Left lung (tissue), 10 donors: ENCODE data around the gene RBM27. TPM values are rescaled to one million over a fixed set of nuclear protein-coding genes. Genes with fewer than 3 reads are reported as not detected.
"Not testable (repeated sequence)": the region's sequence is repeated elsewhere in the genome, so short reads cannot be mapped to it uniquely, and the experiment has no call there.

ENCODE experiments used
- ATAC-seq: fragments of 200-7000 bp; cut with Tn5 transposase; one replicate; pipeline ENCODE4 v1.9.1; 2020; ENCODE audit warnings: moderate library complexity
- DNase-seq, 4 donors: peaks; one replicate each; pipeline ENCODE4 v3.0.0-alpha.2; 2013 to 2020
- H3K27ac ChIP-seq, 2 donors: fragments of 200-600 bp; sonication (generic) in 1 of 2; one replicate each; pipeline versions ENCODE4 v1.5.0 to v1.8.0; 2020 to 2021
- H3K27me3 ChIP-seq, 2 donors: fragments of 200-600 bp; sonication (generic) in 1 of 2; one replicate each; pipeline versions ENCODE4 v1.5.0 to v1.8.0; 2020 to 2021
- H3K36me3 ChIP-seq, 2 donors: fragments of 200-600 bp; sonication (generic) in 1 of 2; one replicate each; pipeline versions ENCODE4 v1.5.0 to v1.8.0; 2020 to 2021
- H3K4me1 ChIP-seq, 2 donors: fragments of 200-600 bp; one replicate each; pipeline ENCODE4 v1.8.0; 2021
- H3K4me3 ChIP-seq, 2 donors: fragments of 200-600 bp; sonication (generic) in 1 of 2; one replicate each; pipeline versions ENCODE4 v1.5.0 to v1.8.0; 2020 to 2021; ENCODE audit warnings: mild to moderate bottlenecking in 1 of 2
- H3K9me3 ChIP-seq, 2 donors: fragments of 200-600 bp; sonication (generic) in 1 of 2; one replicate each; pipeline versions ENCODE4 v1.5.0 to v1.8.0; 2020 to 2021
- intact Hi-C, 2 donors: fragments of 100-400 bp; cut with DNase I; formaldehyde crosslinking; loops; one replicate each; pipeline versions ENCODE4 v1.11.2 to v1.14.2; 2022
- polyA plus RNA-seq, 6 donors: library from polyadenylated mRNA; unstranded; fragments of 120-200 nt; gene quantifications; one replicate each; pipeline ENCODE4 v1.2.1, GENCODE V29; 2013; ENCODE audit not compliant: insufficient read length in 6 of 6
- total RNA-seq, 2 donors: library from RNA; stranded (reverse); fragmentation: NEBNext Ultra II Directional; extraction: Animal tissue kit (Norgen Biotek cat#: 25700); gene quantifications; one replicate each; pipeline ENCODE4 v1.2.1, GENCODE V29; 2021
- TF ChIP-seq, protein P1 (sequence below), 2 donors: fragments of 200-600 bp; sonication (generic) in 1 of 2; IDR thresholded peaks; one replicate each; pipeline versions ENCODE4 v1.5.0 to v1.8.0; 2021; ENCODE audit warnings: antibody characterized with exemption in 2 of 2
- donor health status: DM: no; HTN: yes; CAD: no.
- donor health status: DM: no; HTN: no; CAD: no.

The RBM27 gene
- total and polyA plus RNA-seq, 8 donors: 12.3 to 30.0 (median 27.7) TPM

DNA sequence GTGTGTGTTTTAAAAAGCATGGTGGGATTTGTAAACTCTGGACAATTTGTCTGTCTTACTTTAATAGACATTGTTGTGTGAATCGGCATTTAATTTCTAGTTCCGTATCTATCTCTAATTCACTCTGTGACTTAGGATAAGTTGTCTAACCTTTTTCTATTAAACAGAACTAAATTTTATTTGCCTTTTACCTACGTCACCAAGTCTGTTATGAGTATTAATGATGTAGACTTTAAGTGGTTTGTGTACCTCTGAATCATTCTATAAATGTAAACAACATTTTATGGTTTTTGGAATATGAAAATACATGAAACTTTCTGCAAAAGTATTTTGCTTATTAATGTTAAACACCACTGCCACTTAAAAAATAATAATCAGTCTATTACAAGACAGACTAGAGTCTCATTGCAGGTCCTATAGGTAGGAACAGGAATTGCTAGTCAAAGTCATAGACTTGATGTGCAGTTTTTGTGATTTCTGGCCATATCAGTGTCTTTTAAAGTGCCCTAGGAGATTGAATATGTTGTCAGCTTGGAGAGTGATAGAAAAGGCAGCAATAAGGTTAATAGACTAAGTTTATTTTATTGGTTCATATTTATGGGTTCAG, 5.6 kb downstream of the RBM27 start:
- Histone ChIP-seq H3K27me3 (no peaks in the 10 kb centered on the region), H3K36me3 (no peaks in the 10 kb centered on the region), H3K27ac (no peak overlapping the region), H3K9me3 (no peaks in the 10 kb centered on the region), H3K4me1 (peaks cover 6 to 59% of the 10 kb centered on the region in 2 donors), H3K4me3 (no peak overlapping the region)
- DNase-seq: no peak
- ATAC-seq: no peak
- TF ChIP-seq, protein P1, sequence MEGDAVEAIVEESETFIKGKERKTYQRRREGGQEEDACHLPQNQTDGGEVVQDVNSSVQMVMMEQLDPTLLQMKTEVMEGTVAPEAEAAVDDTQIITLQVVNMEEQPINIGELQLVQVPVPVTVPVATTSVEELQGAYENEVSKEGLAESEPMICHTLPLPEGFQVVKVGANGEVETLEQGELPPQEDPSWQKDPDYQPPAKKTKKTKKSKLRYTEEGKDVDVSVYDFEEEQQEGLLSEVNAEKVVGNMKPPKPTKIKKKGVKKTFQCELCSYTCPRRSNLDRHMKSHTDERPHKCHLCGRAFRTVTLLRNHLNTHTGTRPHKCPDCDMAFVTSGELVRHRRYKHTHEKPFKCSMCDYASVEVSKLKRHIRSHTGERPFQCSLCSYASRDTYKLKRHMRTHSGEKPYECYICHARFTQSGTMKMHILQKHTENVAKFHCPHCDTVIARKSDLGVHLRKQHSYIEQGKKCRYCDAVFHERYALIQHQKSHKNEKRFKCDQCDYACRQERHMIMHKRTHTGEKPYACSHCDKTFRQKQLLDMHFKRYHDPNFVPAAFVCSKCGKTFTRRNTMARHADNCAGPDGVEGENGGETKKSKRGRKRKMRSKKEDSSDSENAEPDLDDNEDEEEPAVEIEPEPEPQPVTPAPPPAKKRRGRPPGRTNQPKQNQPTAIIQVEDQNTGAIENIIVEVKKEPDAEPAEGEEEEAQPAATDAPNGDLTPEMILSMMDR (IDR thresholded peaks at IDR 0.05): peak in 1 of 2 donors; percentile 18
- intact Hi-C loops: no loop called here

DNA sequence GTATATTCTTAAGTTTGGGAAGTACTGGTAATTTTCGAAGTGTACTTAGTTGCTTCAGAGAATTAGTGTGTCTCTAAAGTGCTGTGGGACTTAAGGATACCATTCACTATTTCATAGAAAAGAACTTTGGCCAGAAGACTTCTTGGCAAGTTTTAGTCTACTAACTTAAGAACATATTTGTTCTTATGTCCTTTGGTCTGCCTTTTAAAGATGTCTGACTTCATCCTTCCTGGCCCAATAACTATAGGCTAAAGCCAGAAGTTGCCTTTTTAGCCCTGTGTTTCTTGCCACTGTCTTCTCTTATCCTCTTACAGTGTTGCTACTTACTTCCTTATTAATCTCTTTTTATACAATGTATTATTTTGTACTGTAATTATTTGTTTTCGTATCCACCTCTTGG, 6.3 kb downstream of the RBM27 start:
- TF ChIP-seq, protein P1 (IDR thresholded peaks at IDR 0.05): no peak
- ATAC-seq (no peak), DNase-seq (no peak)
- no peak overlapping the region for H3K4me3 ChIP-seq
- H3K27me3 ChIP-seq: no peaks in the 10 kb centered on the region
- H3K36me3 ChIP-seq: no peaks in the 10 kb centered on the region
- peaks cover 4 to 54% of the 10 kb centered on the region in 2 donors for H3K4me1 ChIP-seq
- no peaks in the 10 kb centered on the region for H3K9me3 ChIP-seq
- intact Hi-C loops: no loop called here
- H3K27ac ChIP-seq: no peak overlapping the region

- intact Hi-C loops, ATAC-seq, H3K4me3 ChIP-seq: not testable (repeated sequence)
Observed at GRCh38 chr5:146210810-146211209, 7.4 kb downstream of the RBM27 start.

GRCh38 chr5:146213210-146213826, 9.9 kb downstream of the RBM27 start:
- intact Hi-C loops: no loop called here
- Histone ChIP-seq H3K36me3 (no peaks in the 10 kb centered on the region), H3K27me3 (no peaks in the 10 kb centered on the region), H3K9me3 (no peaks in the 10 kb centered on the region), H3K4me1 (peaks cover 0 to 33% of the 10 kb centered on the region in 2 donors), H3K4me3 (no peak overlapping the region), H3K27ac (no peak overlapping the region)
- ATAC-seq (peak; percentile 50), DNase-seq (peak in 2 of 4 donors; percentile 22 to 55)
- TF ChIP-seq, protein P1 (IDR thresholded peaks at IDR 0.05): no peak

More at GRCh38 chr5:146210810-146211209, 7.4 kb downstream of the RBM27 start:
- H3K4me1 ChIP-seq: peaks cover 0 to 43% of the 10 kb centered on the region in 2 donors
- not testable (repeated sequence) for H3K27me3 ChIP-seq, H3K27ac ChIP-seq, H3K36me3 ChIP-seq, H3K9me3 ChIP-seq, DNase-seq

DNA sequence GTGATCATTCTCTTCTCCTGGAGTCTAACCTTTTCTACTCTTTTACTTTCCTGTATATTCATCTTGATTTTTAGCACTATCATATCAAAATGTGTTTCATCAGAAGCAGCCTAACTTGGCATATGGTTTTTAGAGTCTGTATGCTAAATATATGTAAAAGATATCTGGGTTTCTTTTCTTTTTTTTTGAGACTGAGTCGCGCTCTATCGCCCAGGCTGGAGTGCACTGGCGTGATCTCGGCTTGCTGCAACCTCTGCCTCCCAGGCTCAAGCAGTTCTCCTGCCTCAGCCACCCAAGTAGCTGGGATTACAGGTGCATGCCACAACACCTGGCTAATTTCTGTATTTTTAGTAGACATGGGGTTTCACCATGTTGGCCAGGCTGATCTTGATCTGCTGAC, 11.5 kb downstream of the RBM27 start:
- H3K36me3 ChIP-seq, H3K4me3 ChIP-seq, ATAC-seq, intact Hi-C loops, H3K27me3 ChIP-seq, H3K9me3 ChIP-seq, DNase-seq, H3K27ac ChIP-seq: not testable (repeated sequence)
- peaks cover 0 to 24% of the 10 kb centered on the region in 2 donors for H3K4me1 ChIP-seq

GRCh38 chr5:146218168-146218567, 14.8 kb downstream of the RBM27 start:
- Histone ChIP-seq H3K27me3 (no peaks in the 10 kb centered on the region), H3K27ac (no peak overlapping the region), H3K4me1 (peaks cover 0 to 14% of the 10 kb centered on the region in 2 donors), H3K9me3 (no peaks in the 10 kb centered on the region), H3K4me3 (no peak overlapping the region), H3K36me3 (peaks cover 0 to 22% of the 10 kb centered on the region in 2 donors)
- TF ChIP-seq, protein P1 (IDR thresholded peaks at IDR 0.05): no peak
- intact Hi-C loops: no loop called here
- DNase-seq (no peak), ATAC-seq (no peak)
